Measurements from ENCODE around the gene WEE2.

GRCh38 chr7:141706239-141707064 lies 1.7 kb upstream of the WEE2 start:
- TF ChIP-seq, protein P1, sequence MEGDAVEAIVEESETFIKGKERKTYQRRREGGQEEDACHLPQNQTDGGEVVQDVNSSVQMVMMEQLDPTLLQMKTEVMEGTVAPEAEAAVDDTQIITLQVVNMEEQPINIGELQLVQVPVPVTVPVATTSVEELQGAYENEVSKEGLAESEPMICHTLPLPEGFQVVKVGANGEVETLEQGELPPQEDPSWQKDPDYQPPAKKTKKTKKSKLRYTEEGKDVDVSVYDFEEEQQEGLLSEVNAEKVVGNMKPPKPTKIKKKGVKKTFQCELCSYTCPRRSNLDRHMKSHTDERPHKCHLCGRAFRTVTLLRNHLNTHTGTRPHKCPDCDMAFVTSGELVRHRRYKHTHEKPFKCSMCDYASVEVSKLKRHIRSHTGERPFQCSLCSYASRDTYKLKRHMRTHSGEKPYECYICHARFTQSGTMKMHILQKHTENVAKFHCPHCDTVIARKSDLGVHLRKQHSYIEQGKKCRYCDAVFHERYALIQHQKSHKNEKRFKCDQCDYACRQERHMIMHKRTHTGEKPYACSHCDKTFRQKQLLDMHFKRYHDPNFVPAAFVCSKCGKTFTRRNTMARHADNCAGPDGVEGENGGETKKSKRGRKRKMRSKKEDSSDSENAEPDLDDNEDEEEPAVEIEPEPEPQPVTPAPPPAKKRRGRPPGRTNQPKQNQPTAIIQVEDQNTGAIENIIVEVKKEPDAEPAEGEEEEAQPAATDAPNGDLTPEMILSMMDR (IDR thresholded peaks at IDR 0.05), result no peak
- TF ChIP-seq POLR2A (IDR thresholded peaks at IDR 0.05), result no peak
